DOHH2 (cell line): Measurements from ENCODE around the gene C13orf46.

ENCODE experiments used
- CTCF ChIP-seq: fragments of 200-600 bp; sonication (generic); IDR thresholded peaks from one replicate; pipeline ENCODE4 v1.5.1; 2014; ENCODE audit warnings: antibody characterized with exemption, mild to moderate bottlenecking, low read depth, low read length; ENCODE audit not compliant: poor library complexity, severe bottlenecking
- EZH2phosphoT487 ChIP-seq: fragments of 200-600 bp; sonication (generic); IDR thresholded peaks from 2 replicates; pipeline ENCODE4 v1.6.1; 2017; ENCODE audit warnings: borderline replicate concordance, mild to moderate bottlenecking, antibody characterized with exemption, low read length, moderate library complexity, mixed read lengths

DNA sequence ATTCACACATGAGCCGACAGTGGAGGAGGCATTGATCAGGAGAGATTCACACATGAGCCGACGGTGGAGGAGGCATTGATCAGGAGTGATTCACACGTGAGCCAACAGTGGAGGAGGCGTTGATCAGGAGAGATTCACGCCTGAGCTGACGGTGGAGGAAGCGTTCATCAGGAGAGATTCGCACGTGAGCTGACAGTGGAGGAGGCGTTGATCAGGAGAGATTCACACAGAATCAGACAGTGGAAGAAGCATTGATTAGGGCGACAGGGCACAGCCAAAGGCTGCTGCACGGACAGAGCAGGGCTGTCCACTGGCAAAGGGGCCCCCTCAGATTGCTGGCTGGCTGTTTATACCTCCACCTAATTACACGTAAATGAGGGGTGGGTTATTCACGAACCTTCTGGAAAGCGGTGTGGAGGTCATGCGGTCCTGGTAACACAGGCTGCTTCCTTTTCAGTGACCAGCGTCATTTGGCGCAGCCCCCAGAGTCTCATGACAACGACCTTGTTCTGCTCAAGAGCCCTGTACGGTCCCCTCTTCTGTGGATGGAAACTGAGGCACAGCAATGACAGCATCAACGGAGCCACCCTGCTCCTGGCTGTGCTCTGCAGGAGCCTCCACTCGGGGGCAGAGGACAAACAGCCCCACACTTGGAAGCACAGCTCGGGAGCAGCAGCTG lies 59.4 kb downstream of the C13orf46 start:
- TF ChIP-seq CTCF: no peak
- TF ChIP-seq EZH2phosphoT487: no peak
